Measurements from ENCODE around the gene SPIN2B.
"Not testable (repeated sequence)": the region's sequence is repeated elsewhere in the genome, so short reads cannot be mapped to it uniquely, and the experiment has no call there.

SPIN2B gene

DNA sequence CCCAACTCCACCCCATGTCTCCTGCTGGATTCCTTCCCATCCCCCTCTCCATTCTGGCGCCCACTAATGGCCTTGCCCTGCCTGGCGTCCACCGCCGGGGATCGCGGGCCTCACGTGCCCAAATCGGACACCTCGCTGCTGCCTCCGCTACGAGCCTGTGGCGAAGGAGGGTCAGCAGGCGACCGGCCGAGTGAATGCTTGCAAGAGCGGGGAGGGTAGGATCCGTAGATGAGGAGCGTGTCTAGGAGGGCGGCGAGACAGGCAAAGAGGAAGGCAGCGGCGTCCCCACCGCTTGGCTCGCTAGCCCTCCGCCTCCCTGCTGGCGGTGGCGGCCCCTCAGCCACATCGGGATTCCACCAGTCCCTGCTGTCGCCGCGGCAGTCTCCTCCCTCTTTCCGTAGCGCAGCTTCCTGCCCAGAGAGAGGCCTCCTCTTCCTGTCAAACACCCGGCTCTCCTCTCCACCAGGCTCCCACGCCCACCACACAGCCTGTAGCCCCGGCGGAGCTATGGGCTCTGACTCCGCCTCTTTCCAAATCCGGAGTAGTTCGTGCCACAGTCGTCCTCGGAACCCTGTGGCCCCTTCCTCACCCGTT is at the start of gene SPIN2B:
SPIN2B (minus strand) TSS at position 387 of the 594 bp plus-strand sequence.
- DNase-seq = peak; percentile 36

- DNase-seq = no peak
Measured at GRCh38 chrX:57156397-57157049, 35.2 kb upstream of the SPIN2B start.

- no peak for DNase-seq
Measured at GRCh38 chrX:57155171-57155570, 33.8 kb upstream of the SPIN2B start.

DNA sequence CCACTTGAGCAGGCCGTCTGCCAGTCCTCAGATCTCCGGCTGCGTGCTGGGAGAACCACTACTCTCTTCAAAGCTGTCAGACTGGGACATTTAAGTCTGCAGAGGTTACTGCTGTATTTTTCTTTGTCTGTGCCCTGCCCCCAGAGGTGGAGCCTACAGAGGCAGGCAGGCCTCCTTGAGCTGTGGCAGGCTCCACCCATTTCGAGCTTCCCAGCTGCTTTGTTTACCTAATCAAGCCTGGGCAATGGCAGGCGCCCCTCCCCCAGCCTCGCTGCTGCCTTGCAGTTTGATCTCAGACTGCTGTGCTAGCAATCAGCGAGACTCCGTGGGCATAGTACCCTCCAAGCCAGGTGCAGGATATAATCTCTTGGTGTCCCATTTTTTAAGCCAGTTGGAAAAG is 30.9 kb upstream of the SPIN2B start:
- not testable (repeated sequence) for DNase-seq

DNA sequence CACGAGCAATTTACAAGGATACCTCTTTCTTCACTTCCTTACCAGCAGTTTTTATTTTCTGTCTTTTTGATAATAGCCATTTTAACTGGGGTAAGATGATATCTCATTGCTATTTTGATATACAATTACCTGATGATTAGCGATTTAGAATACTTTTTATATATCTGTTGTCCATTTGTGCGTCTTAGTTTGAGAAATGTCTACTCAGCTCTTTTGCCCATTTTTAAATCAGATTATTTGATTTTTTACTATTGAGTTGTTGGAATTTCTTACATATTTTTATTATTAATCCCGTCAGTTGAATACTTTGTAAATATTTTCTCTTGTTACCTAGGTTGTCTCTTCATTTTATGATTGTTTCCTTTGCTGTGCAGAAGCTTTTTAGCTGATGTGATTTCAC is 17.3 kb upstream of the SPIN2B start:
- no peak for DNase-seq

DNA sequence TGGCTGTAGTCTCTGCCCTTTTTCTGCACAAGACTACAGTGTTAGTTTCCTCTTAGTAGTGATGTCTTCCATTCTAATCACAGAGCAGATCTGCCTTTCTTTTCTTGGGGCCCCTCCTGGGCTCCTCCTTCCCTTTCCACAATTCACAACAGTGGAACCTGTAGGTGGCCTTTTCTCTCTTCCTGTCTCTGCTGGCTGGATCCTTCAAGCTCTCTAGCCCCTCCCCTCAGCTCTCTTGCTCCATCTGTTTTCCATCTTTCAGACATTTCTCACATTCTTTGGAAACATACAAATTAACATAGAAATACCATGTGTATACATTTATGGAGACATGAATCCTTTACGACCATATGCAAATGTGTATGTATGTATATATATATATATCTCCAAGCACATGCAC is 16.2 kb upstream of the SPIN2B start:
- DNase-seq = no peak

DNA sequence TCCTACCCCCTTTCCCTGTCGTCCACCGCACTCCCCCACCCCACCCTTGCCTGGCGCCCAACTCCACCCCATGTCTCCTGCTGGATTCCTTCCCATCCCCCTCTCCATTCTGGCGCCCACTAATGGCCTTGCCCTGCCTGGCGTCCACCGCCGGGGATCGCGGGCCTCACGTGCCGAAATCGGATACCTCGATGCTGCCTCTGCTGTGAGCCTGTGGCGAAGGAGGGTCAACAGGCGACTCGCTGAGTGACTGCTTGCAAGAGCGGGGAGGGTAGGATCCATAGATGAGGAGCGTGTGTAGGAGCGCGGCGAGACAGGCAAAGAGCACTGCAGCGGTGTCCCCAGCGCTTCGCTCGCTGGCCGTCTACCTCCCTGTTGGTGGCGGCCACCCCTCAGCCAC is 15.7 kb upstream of the SPIN2B start, which contains the start of gene SPIN2A:
SPIN2A (minus strand) TSS at position 325 of the 400 bp plus-strand sequence. CDS start 800 bp downstream, outside the sequence.
- DNase-seq = not testable (repeated sequence)

DNA sequence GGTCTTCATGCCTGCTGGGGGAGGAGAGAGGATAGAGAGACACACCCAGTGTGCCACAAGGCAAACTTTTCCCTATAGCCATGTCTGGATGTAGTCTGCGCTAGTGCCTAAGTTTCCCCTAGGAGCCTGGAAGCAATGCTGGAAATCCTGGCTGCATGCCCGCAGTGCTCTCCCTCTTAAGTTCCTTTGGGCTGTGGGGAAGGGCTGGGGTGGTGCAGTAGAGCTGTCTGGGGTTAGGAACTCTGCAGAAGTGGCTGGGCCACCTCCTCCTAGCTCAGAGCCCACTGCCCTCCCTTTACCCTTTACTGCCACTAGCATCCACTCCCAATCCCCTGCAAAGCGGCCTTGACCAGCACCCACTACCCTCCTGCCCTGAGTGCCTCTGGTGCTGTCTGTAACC is 15.2 kb upstream of the SPIN2B start:
- not testable (repeated sequence) for DNase-seq

DNA sequence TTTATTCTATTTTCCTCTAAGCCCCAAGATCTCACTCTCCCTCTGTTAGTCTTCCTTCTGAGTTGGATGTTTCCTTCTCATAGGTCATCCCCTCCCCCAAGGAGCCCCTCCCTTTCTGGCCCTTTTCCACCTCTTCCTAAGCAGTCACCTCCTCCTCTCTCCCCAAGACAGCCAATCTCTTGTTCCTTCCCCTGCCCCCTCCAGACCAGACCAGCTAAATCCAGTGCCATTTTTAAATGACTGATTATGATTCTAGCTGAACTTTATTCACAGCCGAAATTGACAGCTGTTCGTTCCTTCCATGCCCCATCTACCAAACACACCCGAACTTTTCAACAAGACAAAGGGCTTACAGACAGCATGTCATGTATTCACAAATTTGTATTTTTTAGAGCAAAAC is 13.9 kb upstream of the SPIN2B start:
- DNase-seq = no peak

- no peak for DNase-seq
Measured at GRCh38 chrX:57134702-57135101, 13.4 kb upstream of the SPIN2B start.

- DNase-seq = no peak
Measured at GRCh38 chrX:57133706-57134105, 12.4 kb upstream of the SPIN2B start.

DNA sequence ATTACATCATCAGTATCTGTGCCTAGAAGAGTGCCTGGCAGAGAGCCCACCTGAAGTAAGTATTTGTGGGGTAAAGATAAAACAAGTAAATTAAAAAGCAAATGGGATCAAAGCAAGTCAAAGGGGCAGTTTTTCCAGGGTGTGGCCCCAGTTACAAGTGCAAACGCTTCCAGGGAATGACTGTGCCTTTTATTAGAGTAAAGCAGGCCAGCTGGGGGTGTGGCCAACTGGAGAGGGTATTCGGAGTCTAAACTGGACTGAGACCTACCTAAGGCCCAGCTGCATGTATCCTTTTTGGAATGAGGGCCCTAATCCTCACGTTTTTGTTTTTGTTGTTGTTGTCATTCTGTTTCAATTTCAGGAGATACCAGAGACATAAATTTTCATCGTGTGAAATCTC is 11.9 kb upstream of the SPIN2B start:
- DNase-seq = not testable (repeated sequence)

GRCh38 chrX:57132046-57132445 is 10.7 kb upstream of the SPIN2B start:
- no peak for DNase-seq

- no peak for DNase-seq
Measured at GRCh38 chrX:57121816-57122215, 468 bp upstream of the SPIN2B start.

DNA sequence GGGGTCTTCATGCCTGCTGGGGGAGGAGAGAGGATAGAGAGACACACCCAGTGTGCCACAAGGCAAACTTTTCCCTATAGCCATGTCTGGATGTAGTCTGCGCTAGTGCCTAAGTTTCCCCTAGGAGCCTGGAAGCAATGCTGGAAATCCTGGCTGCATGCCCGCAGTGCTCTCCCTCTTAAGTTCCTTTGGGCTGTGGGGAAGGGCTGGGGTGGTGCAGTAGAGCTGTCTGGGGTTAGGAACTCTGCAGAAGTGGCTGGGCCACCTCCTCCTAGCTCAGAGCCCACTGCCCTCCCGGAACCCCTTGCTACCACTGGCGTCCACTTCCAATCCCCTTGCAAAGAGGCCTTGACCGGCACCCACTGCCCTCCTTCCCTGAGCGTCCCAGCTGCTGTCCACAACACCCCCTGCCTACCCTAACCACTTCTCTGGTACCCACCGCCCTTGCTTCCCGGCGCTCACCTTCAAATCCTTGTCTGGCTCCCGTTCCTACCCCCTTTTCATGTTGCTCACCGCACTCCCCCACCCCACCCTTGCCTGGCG is 658 bp downstream of the SPIN2B start:
- not testable (repeated sequence) for DNase-seq

GRCh38 chrX:57119416-57119815 is 1.9 kb downstream of the SPIN2B start:
- no peak for DNase-seq

DNA sequence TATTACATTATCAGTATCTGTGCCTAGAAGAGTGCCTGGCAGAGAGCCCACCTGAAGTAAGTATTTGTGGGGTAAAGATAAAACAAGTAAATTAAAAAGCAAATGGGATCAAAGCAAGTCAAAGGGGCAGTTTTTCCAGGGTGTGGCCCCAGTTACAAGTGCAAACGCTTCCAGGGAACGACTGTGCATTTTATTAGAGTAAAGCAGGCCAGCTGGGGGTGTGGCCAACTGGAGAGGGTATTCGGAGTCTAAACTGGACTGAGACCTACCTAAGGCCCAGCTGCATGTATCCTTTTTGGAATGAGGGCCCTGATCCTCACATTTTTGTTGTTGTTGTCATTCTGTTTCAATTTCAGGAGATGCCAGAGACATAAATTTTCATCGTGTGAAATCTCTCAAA is 3.8 kb downstream of the SPIN2B start:
- not testable (repeated sequence) for DNase-seq

DNA sequence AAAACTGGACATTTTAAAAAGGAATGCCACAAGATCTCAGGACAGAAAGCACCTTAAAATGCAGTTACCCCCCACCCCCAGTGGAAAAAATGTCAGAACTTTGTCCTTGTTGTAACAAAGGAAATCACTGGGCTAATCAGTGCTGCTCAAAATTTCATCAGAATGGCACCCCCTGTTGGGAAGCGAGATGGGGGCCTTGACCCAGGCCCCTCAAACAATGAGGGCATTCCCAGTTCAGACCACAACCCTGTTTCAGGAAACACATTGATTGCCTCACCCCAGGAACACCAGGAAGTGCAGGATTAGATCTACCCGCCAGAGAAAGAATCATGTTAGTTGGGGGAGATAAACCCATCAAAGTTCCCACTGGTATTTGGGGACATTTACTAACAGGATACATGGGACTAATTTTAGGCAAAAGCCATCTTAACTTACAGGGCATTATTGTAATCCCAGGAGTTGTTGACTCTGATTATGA is 16.4 kb downstream of the SPIN2B start:
- no peak for DNase-seq

- no peak for DNase-seq
Measured at GRCh38 chrX:57104406-57104805, 16.9 kb downstream of the SPIN2B start.

GRCh38 chrX:57103489-57103888 is 17.9 kb downstream of the SPIN2B start:
- no peak for DNase-seq

- DNase-seq = not testable (repeated sequence)
Measured at GRCh38 chrX:57102918-57103317, 18.4 kb downstream of the SPIN2B start.

DNA sequence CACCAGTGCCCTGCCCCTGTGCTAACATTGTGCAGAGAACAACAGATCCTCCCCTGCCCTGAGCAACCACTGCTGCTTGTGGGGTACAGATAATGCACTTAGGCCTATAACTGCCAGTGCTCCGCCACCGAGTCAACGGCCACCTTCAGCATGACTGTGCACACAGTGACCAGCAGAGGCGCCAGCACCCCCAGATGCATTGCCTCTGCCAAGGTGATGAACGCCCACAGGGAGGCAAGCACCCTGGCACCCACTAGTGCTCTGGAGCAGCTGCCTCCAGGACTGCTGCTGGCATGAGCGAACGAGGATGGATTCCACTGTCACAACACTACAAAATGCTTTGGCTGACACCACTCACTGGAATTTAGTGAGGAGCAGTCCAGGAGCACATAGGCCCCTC is 38.2 kb downstream of the SPIN2B start:
- no peak for DNase-seq

- no peak for DNase-seq
Measured at GRCh38 chrX:57074458-57074857, 46.9 kb downstream of the SPIN2B start.
